CD4-positive, alpha-beta T cell treated with Interleukin-21 for 1 hour (primary cell): ENCODE data around the gene RGS1.
"Not testable (repeated sequence)": the region's sequence is repeated elsewhere in the genome, so short reads cannot be mapped to it uniquely, and the experiment has no call there.

Experiments used
- DNase-seq: peaks from one replicate; pipeline ENCODE4 v3.0.0-alpha.2; 2020

RGS1 gene

GRCh38 chr1:192575499-192576189 is at the start of gene RGS1:
TSS of gene RGS1 (plus strand) at chr1:192575773. CDS start at chr1:192575793, 20 bp downstream.
- peak; percentile 89 for DNase-seq

- no peak for DNase-seq
Measured at GRCh38 chr1:192527111-192527795, 48.3 kb upstream of the RGS1 start.

- no peak for DNase-seq
Measured at GRCh38 chr1:192527950-192528349, 47.6 kb upstream of the RGS1 start.

GRCh38 chr1:192529031-192529755 is 46.4 kb upstream of the RGS1 start:
- DNase-seq = no peak

- no peak for DNase-seq
Measured at GRCh38 chr1:192529811-192530210, 45.8 kb upstream of the RGS1 start.

- DNase-seq = no peak
Measured at GRCh38 chr1:192530254-192530653, 45.3 kb upstream of the RGS1 start.

GRCh38 chr1:192531037-192531703 is 44.4 kb upstream of the RGS1 start:
- DNase-seq = not testable (repeated sequence)

GRCh38 chr1:192534666-192535065 is 40.9 kb upstream of the RGS1 start:
- no peak for DNase-seq

- DNase-seq = no peak
Measured at GRCh38 chr1:192535916-192536664, 39.5 kb upstream of the RGS1 start.

GRCh38 chr1:192538407-192539296 is 36.9 kb upstream of the RGS1 start:
- DNase-seq = peak; percentile 62

GRCh38 chr1:192539297-192540092 is 36.1 kb upstream of the RGS1 start:
- DNase-seq = no peak

- no peak for DNase-seq
Measured at GRCh38 chr1:192543445-192543844, 32.1 kb upstream of the RGS1 start.

- DNase-seq = no peak
Measured at GRCh38 chr1:192545896-192546521, 29.6 kb upstream of the RGS1 start.

GRCh38 chr1:192546596-192547190 is 28.9 kb upstream of the RGS1 start:
- DNase-seq = no peak

- DNase-seq = no peak
Measured at GRCh38 chr1:192547501-192547900, 28.1 kb upstream of the RGS1 start.

GRCh38 chr1:192549937-192550336 is 25.6 kb upstream of the RGS1 start:
- no peak for DNase-seq

GRCh38 chr1:192550922-192551534 is 24.5 kb upstream of the RGS1 start:
- DNase-seq = no peak

GRCh38 chr1:192552760-192553191 is 22.8 kb upstream of the RGS1 start:
- DNase-seq = peak; percentile 72

- no peak for DNase-seq
Measured at GRCh38 chr1:192553741-192554140, 21.8 kb upstream of the RGS1 start.
